SK-N-SH treated with all-trans-retinoic acid at 6 μM for 48 hours (cell line): ENCODE results near the gene AIMP1.

Experiments used
- ARNTL ChIP-seq: fragments of 450-650 bp; formaldehyde crosslinking; IDR thresholded peaks from 2 replicates; pipeline ENCODE4 v1.5.0; 2020; ENCODE audit warnings: low read depth, mild to moderate bottlenecking, moderate library complexity, borderline replicate concordance
- ESRRG ChIP-seq: fragments of 250-450 bp; sonication (Bioruptor Pico); IDR thresholded peaks from 2 replicates; pipeline ENCODE4 v1.6.1; 2021; ENCODE audit warnings: mild to moderate bottlenecking
- GLIS3 ChIP-seq: fragments of 250-450 bp; sonication (Bioruptor Pico); IDR thresholded peaks from 2 replicates; pipeline ENCODE4 v1.5.0; 2020; ENCODE audit warnings: mild to moderate bottlenecking, moderate library complexity
- ISL1 ChIP-seq: fragments of 250-450 bp; sonication (Bioruptor Pico); IDR thresholded peaks from 2 replicates; pipeline ENCODE4 v2.1.2; 2022; ENCODE audit warnings: mild to moderate bottlenecking, moderate library complexity
- PPARA ChIP-seq: fragments of 250-450 bp; sonication (Bioruptor Pico); IDR thresholded peaks from 2 replicates; pipeline ENCODE4 v1.5.0; 2020; ENCODE audit warnings: mild to moderate bottlenecking, borderline replicate concordance
- RARB ChIP-seq: fragments of 250-450 bp; sonication (Bioruptor Pico); IDR thresholded peaks from 2 replicates; pipeline ENCODE4 v1.8.0; 2021; ENCODE audit warnings: mild to moderate bottlenecking, moderate library complexity
- TCF4 ChIP-seq: fragments of 250-450 bp; sonication (Bioruptor Pico); IDR thresholded peaks from 2 replicates; pipeline ENCODE4 v1.8.0; 2021; ENCODE audit warnings: mild to moderate bottlenecking, moderate library complexity, borderline replicate concordance
- ZFP3 ChIP-seq: fragments of 250-450 bp; sonication (Bioruptor Pico); IDR thresholded peaks from 2 replicates; pipeline ENCODE4 v1.5.0; 2020; ENCODE audit warnings: mild to moderate bottlenecking, moderate library complexity
- ZFP30 ChIP-seq: fragments of 450-650 bp; formaldehyde crosslinking; IDR thresholded peaks from 2 replicates; pipeline ENCODE4 v1.5.0; 2022; ENCODE audit warnings: mild to moderate bottlenecking, moderate library complexity
- ZNF565 ChIP-seq: fragments of 450-650 bp; formaldehyde crosslinking; conservative IDR thresholded peaks from 2 replicates; pipeline ENCODE4 v1.5.0; 2020; ENCODE audit warnings: low read depth, mild to moderate bottlenecking, moderate library complexity
- ZNF70 ChIP-seq: fragments of 450-650 bp; formaldehyde crosslinking; IDR thresholded peaks from 2 replicates; pipeline ENCODE4 v1.5.0; 2020; ENCODE audit warnings: mild to moderate bottlenecking, moderate library complexity
- ZNF8 ChIP-seq: fragments of 450-650 bp; formaldehyde crosslinking; IDR thresholded peaks from 2 replicates; pipeline ENCODE4 v1.5.0; 2020; ENCODE audit warnings: mild to moderate bottlenecking, moderate library complexity
- TF ChIP-seq, protein P1 (sequence below): fragments of 250-450 bp; sonication (Bioruptor Pico); IDR thresholded peaks from 2 replicates; pipeline ENCODE4 v1.5.1; 2021; ENCODE audit warnings: mild to moderate bottlenecking, moderate library complexity
- TF ChIP-seq, protein P2 (sequence below): fragments of 250-450 bp; sonication (Bioruptor Pico); IDR thresholded peaks from 2 replicates; pipeline ENCODE4 v1.8.0; 2020; ENCODE audit warnings: mild to moderate bottlenecking, moderate library complexity, borderline replicate concordance

DNA sequence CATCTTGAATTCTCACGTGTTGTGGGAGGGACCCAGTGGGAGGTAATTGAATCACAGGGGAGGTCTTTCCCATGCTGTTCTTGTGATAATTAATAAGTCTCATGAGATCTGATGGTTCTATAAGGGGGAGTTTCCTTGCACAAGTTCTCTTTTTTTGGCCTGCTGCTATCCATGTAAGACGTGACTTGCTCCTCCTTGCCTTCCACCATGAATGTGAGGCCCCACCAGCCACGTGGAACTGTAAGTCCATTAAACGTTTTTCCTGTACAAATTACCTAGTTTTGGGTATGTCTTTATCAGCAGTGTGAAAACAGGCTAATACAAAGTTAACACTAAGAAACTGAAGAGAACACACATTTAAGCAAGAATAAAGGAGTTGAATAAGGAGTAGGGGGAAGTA, 16.4 kb upstream of the AIMP1 start:
- TF ChIP-seq ZNF70 (no peak), TCF4 (CRISPR knock-in tag) (no peak), ARNTL (CRISPR knock-in tag) (no peak), PPARA (CRISPR knock-in tag) (no peak), ZNF8 (CRISPR knock-in tag) (no peak), ESRRG (CRISPR knock-in tag) (no peak), ISL1 (CRISPR knock-in tag) (no peak), ZNF565 (CRISPR knock-in tag) (no peak), ZFP30 (CRISPR knock-in tag) (no peak), ZFP3 (no peak), GLIS3 (CRISPR knock-in tag) (no peak), RARB (no peak)
- TF ChIP-seq, protein P1, sequence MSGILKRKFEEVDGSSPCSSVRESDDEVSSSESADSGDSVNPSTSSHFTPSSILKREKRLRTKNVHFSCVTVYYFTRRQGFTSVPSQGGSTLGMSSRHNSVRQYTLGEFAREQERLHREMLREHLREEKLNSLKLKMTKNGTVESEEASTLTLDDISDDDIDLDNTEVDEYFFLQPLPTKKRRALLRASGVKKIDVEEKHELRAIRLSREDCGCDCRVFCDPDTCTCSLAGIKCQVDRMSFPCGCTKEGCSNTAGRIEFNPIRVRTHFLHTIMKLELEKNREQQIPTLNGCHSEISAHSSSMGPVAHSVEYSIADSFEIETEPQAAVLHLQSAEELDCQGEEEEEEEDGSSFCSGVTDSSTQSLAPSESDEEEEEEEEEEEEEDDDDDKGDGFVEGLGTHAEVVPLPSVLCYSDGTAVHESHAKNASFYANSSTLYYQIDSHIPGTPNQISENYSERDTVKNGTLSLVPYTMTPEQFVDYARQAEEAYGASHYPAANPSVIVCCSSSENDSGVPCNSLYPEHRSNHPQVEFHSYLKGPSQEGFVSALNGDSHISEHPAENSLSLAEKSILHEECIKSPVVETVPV = no peak
- TF ChIP-seq, protein P2, sequence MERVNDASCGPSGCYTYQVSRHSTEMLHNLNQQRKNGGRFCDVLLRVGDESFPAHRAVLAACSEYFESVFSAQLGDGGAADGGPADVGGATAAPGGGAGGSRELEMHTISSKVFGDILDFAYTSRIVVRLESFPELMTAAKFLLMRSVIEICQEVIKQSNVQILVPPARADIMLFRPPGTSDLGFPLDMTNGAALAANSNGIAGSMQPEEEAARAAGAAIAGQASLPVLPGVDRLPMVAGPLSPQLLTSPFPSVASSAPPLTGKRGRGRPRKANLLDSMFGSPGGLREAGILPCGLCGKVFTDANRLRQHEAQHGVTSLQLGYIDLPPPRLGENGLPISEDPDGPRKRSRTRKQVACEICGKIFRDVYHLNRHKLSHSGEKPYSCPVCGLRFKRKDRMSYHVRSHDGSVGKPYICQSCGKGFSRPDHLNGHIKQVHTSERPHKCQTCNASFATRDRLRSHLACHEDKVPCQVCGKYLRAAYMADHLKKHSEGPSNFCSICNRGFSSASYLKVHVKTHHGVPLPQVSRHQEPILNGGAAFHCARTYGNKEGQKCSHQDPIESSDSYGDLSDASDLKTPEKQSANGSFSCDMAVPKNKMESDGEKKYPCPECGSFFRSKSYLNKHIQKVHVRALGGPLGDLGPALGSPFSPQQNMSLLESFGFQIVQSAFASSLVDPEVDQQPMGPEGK = no peak
